ENCODE data around the gene SPEG.

SPEG gene

DNA sequence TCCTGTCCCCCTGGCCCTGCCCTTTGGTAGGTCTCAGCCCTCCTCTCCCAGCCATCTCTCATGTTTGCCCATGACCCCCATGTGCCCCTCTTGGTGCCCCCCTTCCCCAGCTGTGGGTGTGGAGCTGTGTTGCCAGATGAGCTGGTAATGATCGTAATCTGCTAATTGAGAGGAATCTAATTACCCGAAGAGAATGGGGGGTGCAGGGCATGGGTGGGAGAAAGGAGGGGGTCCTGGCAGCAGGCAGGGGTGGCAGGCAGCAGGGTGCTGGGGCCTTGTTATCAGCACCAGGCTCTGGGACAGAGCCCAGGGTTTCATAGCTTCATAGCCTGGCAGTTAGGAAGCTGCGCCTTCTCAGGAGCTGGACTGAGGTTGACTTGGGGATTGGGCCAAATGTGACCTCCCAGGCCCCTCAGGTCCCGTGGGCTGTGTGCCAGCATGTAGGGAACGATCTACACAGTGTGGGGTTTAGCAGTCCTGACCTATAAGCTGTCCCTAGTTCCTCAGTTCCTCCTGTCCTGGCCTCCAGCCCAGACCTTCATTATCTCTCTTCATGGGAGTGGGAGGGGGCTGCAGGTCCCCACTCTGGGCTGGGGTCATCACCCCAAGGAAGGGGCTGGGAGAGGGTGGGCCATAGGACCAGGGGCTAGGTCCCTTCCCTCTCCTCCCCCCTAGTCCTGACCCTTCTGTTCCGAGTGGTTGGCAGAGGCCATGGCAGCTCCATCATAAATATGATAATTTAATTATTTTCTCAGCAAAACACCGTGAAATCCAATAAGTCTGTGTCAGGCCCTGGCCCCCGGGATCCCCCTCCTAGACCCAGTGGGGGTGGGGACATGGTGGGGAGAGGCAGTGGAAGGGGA is 73.2 kb downstream of the SPEG start:
- Histone ChIP-seq H3K36me3 (ENCODE audit: insufficient read depth, low read depth, low read length) (peaks cover 10% of the 10 kb centered on the region; the same call in 1 of the 2 replicates), H3K27me3 (ENCODE audit: insufficient read depth, low read length) (peaks cover 30% of the 10 kb centered on the region), H3K9ac (ENCODE audit: low read depth, low read length) (peak overlapping the region; percentile 69; the same call in 1 of the 2 replicates), H3K4me3 (ENCODE audit: low read length) (peak overlapping the region; percentile 37; the same call in 1 of the 2 replicates), H3K27ac (ENCODE audit: low read length) (peak overlapping the region; percentile 97), H3K4me1 (ENCODE audit: insufficient read depth, low read length) (peaks cover 33% of the 10 kb centered on the region; the same call in 1 of the 2 replicates), H3K9me3 (ENCODE audit: insufficient read depth, low read depth, low read length) (no peaks in the 10 kb centered on the region)

DNA sequence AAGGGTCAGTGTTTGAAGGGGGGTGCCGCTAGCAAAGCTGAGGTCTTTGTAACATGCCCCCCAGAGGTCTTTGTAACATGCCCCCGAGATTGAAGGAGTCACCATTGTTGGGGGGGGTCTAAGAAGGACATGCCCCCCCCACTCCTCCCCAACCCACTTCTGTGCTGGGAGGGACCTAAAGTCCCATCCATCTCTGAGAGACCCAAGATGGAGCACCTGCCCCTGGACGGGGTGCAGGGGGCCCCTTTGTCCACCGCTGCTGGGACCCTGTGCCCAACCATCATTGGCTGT is 73.7 kb downstream of the SPEG start:
- H3K36me3 ChIP-seq (ENCODE audit: insufficient read depth, low read depth, low read length): peaks cover 10% of the 10 kb centered on the region; the same call in 1 of the 2 replicates
- peaks cover 36% of the 10 kb centered on the region; the same call in 1 of the 2 replicates for H3K4me1 ChIP-seq (ENCODE audit: insufficient read depth, low read length)
- H3K9ac ChIP-seq (ENCODE audit: low read depth, low read length): no peak overlapping the region
- H3K4me3 ChIP-seq (ENCODE audit: low read length): no peak overlapping the region
- H3K27me3 ChIP-seq (ENCODE audit: insufficient read depth, low read length): peaks cover 35% of the 10 kb centered on the region
- H3K9me3 ChIP-seq (ENCODE audit: insufficient read depth, low read depth, low read length): no peaks in the 10 kb centered on the region
- H3K27ac ChIP-seq (ENCODE audit: low read length): no peak overlapping the region

DNA sequence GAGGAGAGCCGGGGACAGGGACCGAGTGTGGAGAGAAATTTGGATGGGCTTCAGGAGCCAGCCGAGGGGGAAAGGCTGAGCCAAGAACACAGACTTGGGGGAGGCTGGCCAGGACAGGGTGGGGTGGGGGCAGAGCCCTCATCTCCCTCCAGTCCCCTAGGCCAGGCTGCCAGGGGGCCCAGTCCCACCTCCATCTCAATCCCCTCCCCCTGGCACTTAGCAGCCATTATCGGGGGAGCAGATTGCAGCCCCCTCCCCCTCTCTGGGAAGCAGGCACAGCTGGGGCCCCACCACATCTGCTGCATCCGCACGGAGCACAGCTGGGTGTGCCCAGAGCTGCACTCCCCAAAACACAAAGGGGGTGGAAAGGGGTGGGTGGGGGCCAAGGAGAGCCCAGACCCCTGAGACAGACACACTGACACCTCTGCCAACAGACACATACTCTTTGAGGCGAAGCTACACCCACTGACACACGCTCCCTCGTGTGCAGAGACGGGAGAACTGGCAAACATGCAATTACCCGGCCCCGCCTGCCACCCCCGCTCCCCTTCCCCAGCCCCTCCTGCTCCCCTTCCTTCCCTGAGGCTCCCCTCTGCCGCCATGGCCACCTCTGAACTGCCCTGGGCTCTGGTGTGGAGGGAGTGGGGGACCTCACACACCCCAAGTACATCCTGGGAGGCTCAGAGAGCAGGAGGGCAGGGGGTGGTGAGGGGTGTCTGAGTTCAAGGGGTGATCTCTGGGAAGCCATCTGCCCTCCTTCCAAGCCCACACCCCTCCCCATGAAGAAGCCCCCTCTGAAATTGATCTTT is 74.5 kb downstream of the SPEG start:
- H3K27ac ChIP-seq (ENCODE audit: low read length): no peak overlapping the region
- H3K4me1 ChIP-seq (ENCODE audit: insufficient read depth, low read length): peaks cover 37% of the 10 kb centered on the region; the same call in 1 of the 2 replicates
- H3K9ac ChIP-seq (ENCODE audit: low read depth, low read length): peak overlapping the region; percentile 42; the same call in 1 of the 2 replicates

DNA sequence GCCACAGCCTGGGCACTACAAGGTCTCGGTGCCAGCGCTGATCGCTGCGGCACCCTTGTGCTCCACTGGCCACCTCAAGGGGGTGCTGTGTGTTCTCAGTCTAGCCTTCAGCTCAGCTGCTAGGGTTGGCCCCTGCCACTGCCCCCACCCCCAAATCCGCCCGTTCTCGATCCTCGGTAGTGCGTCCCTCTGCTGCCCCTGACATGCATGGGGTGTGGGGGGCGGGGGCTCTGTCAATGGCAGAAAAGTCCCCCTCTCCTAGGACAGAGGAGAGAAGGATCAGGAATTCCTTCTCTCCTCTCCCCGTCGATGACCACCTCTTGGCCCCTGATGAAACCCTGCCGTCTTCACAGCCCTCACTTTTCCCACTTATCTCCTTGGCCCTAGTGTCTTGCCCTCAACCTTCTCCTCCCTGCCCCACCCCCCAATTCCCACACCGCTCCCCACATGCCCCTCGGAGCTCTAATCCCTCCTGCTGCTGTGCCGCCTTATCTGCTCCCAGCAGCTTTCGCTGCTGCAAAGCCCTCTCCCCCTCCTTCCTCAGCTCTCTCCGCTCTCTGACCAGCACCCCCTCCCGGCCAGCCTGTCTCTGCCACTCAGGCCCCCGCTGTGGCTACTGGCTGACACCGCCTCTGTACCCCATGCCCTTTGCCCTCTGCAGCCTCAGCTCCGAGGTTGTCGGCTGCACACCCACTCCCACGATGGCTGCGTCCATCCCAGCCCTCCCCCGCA is 75.3 kb downstream of the SPEG start:
- Histone ChIP-seq H3K4me1 (ENCODE audit: insufficient read depth, low read length) (peaks cover 37% of the 10 kb centered on the region; the same call in 1 of the 2 replicates), H3K9me3 (ENCODE audit: insufficient read depth, low read depth, low read length) (no peaks in the 10 kb centered on the region), H3K4me3 (ENCODE audit: low read length) (peak overlapping the region; percentile 68), H3K27ac (ENCODE audit: low read length) (no peak overlapping the region), H3K9ac (ENCODE audit: low read depth, low read length) (peak overlapping the region; percentile 42; the same call in 1 of the 2 replicates), H3K36me3 (ENCODE audit: insufficient read depth, low read depth, low read length) (no peaks in the 10 kb centered on the region; the same call in 1 of the 2 replicates), H3K27me3 (ENCODE audit: insufficient read depth, low read length) (peaks cover 51% of the 10 kb centered on the region)

More for the DNA sequence above, 74.5 kb downstream of the SPEG start:
- Histone ChIP-seq H3K4me3 (ENCODE audit: low read length) (peak overlapping the region; percentile 68; the same call in 1 of the 2 replicates), H3K9me3 (ENCODE audit: insufficient read depth, low read depth, low read length) (no peaks in the 10 kb centered on the region), H3K27me3 (ENCODE audit: insufficient read depth, low read length) (peaks cover 43% of the 10 kb centered on the region), H3K36me3 (ENCODE audit: insufficient read depth, low read depth, low read length) (peaks cover 4% of the 10 kb centered on the region; the same call in 1 of the 2 replicates)

DNA sequence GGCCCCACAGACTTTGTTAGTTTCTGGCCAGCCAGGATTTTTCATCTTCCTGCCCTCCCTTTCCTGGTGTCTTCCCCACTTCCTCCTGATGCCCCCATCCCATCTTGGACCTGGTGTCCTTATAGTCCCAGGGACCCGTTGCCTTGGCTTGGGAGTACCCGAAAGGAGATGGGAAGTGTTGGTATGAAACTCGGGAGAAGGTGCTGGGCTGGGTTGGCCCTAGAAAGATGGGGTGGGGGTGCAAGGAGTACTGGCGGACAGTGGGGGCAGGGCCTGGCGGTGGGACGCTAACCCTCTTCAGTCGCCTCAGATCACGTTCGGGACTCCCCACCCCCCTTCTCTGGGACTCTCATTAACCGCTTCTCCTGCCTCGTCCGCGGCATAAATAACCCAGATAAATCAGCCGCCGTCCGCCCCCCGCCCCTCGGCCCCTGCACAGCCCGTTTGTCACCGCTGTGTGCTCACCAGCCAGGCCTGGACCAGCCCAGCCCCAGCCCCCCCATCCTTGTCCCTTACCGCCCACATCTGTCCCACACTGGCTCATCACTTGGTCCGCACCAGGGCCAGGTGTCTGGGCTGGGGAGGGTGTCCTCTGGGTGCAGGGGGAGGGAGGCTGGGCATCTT is 76.0 kb downstream of the SPEG start:
- peak overlapping the region; percentile 68; the same call in 1 of the 2 replicates for H3K4me3 ChIP-seq (ENCODE audit: low read length)
- H3K4me1 ChIP-seq (ENCODE audit: insufficient read depth, low read length): peaks cover 37% of the 10 kb centered on the region; the same call in 1 of the 2 replicates
- no peak overlapping the region for H3K9ac ChIP-seq (ENCODE audit: low read depth, low read length)
- H3K36me3 ChIP-seq (ENCODE audit: insufficient read depth, low read depth, low read length): no peaks in the 10 kb centered on the region
- no peak overlapping the region for H3K27ac ChIP-seq (ENCODE audit: low read length)
- no peaks in the 10 kb centered on the region for H3K9me3 ChIP-seq (ENCODE audit: insufficient read depth, low read depth, low read length)
- peaks cover 58% of the 10 kb centered on the region for H3K27me3 ChIP-seq (ENCODE audit: insufficient read depth, low read length)

DNA sequence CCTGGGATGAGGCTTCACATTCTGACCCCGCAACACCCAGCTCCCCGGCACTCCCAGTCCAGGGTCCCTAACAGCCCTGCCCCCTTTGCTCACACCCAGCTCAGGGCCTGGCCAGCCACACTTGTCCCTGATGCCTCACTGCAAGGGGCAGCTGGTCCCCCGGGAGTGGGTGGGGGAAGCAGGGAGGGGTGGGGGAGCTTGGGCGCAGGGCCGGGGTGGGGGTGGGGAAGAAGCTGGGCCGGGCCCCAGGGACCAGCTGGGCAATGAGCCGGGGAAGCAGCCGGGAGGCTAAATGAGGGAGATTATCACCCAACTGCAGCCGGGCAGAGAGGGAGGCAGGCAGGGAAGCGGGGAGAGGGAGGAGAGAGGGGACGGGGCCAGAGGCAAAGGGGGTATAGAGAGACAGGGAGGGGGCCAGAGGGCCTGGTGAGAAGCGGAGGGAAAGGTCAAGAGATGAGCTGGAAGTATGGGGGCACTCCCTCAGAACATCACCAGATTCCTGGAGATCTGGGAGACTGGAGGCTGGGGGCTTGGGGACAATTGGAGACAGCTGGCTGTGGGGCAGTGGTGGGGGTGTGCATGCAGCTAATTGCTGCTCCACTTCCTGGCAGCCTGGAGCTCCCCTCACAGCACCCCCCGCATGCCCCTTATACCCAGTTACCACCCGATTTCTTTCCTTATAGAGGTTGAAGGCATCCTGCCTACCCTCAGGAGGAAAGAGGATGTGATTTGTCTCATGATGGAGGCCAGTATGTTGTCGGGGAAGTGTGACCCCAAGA is 77.1 kb downstream of the SPEG start:
- Histone ChIP-seq H3K27me3 (ENCODE audit: insufficient read depth, low read length) (peaks cover 69% of the 10 kb centered on the region), H3K4me1 (ENCODE audit: insufficient read depth, low read length) (peaks cover 31% of the 10 kb centered on the region; the same call in 1 of the 2 replicates), H3K36me3 (ENCODE audit: insufficient read depth, low read depth, low read length) (no peaks in the 10 kb centered on the region), H3K9ac (ENCODE audit: low read depth, low read length) (no peak overlapping the region), H3K4me3 (ENCODE audit: low read length) (no peak overlapping the region), H3K9me3 (ENCODE audit: insufficient read depth, low read depth, low read length) (no peaks in the 10 kb centered on the region), H3K27ac (ENCODE audit: low read length) (no peak overlapping the region)

DNA sequence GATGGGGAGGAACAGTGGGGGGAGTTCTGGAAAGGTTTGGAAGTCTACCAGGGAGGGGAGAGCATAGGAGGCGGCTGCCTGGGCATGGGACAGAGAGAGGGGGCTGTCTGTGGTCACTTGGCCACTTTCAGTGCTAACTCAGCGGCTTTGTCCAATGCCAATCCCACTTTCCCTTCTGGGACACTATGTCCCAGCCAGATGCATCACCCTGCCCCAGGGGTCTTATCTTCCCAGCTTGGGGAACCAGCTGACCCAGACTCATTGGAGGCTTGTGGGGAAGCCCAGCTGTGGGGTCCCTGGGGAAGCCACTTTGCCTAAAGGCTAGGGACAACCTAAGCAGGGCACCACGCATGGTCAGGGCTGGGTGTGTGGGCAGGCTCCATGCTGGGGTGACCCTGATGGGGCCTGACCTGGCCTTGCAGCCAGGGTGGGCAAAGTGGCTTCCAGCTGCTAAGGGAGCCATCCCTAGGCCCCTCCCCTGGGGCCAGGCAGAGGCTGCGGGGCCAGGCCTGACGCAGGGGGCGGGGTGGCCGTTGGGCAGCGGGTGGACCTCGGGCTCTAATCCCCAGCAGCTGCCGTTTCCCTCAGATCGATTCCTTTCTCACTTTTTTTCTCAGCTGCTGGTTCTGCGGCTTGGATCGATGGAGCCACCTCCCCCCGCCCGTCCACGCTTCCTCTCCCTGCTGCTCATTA is 78.0 kb downstream of the SPEG start:
- Histone ChIP-seq H3K27ac (ENCODE audit: low read length) (no peak overlapping the region), H3K9ac (ENCODE audit: low read depth, low read length) (no peak overlapping the region)

DNA sequence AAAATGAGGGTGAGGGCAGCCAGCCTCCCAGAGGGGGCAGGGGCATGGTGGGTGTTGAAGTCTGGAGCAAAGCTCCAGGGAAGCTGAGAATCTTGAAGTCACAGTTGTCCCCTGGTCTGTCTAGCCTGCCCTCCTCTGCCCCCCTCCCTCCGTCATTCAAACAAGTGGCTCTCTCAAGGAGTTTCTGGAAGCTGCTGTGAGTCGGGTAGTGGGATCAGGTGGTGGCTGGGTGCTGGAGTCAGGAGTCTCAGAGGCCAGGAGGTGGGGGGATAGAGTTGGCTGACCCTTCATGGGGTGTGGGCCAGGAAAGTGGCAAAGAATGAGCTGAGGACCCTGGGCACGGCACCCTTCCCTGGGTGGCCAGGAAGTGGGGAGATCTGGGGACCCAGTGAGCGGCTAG is 79.1 kb downstream of the SPEG start:
- Histone ChIP-seq H3K36me3 (ENCODE audit: insufficient read depth, low read depth, low read length) (no peaks in the 10 kb centered on the region), H3K27me3 (ENCODE audit: insufficient read depth, low read length) (peaks cover 88% of the 10 kb centered on the region), H3K4me1 (ENCODE audit: insufficient read depth, low read length) (peaks cover 18% of the 10 kb centered on the region; the same call in 1 of the 2 replicates), H3K27ac (ENCODE audit: low read length) (no peak overlapping the region), H3K9ac (ENCODE audit: low read depth, low read length) (no peak overlapping the region; the same call in 1 of the 2 replicates), H3K9me3 (ENCODE audit: insufficient read depth, low read depth, low read length) (no peaks in the 10 kb centered on the region), H3K4me3 (ENCODE audit: low read length) (peak overlapping the region; percentile 29; the same call in 1 of the 2 replicates)

More for the DNA sequence above, 78.0 kb downstream of the SPEG start:
- peaks cover 78% of the 10 kb centered on the region for H3K27me3 ChIP-seq (ENCODE audit: insufficient read depth, low read length)
- peaks cover 23% of the 10 kb centered on the region; the same call in 1 of the 2 replicates for H3K4me1 ChIP-seq (ENCODE audit: insufficient read depth, low read length)
- H3K36me3 ChIP-seq (ENCODE audit: insufficient read depth, low read depth, low read length): no peaks in the 10 kb centered on the region
- H3K9me3 ChIP-seq (ENCODE audit: insufficient read depth, low read depth, low read length): no peaks in the 10 kb centered on the region
- no peak overlapping the region for H3K4me3 ChIP-seq (ENCODE audit: low read length)

DNA sequence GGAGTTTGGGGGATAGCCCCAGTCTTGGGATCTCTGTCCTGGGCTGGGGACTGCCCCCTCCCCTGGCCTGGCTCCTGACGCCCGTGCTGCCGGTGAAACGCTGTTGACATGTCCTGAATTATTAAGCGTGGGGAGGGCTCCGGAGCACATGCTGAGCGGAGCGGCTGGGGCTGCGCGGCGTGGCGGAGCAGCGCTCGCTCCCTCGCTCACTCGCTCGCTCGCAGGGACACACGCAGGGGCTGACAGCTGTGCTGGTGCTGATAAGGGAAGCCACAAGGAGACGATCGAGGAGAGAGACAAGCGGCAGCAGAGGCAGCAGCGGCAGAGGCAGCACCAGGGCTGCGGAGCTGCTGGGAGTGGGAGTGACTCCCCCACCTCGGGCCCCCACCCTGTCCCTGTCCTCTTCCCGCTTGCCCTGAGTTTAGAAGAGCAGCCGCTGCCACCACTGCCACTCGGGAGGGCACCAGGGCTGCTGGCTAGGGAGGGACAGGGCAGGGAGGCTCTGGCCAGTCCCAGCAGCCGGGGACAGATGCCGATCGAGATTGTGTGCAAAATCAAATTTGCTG is 79.6 kb downstream of the SPEG start, which contains the start of gene ASIC4:
Gene ASIC4 (plus strand): TSS at position 287 of the 566 bp plus-strand sequence. CDS start 243 bp downstream, at position 530.
- Histone ChIP-seq H3K27me3 (ENCODE audit: insufficient read depth, low read length) (peaks cover 88% of the 10 kb centered on the region), H3K9me3 (ENCODE audit: insufficient read depth, low read depth, low read length) (no peaks in the 10 kb centered on the region), H3K9ac (ENCODE audit: low read depth, low read length) (no peak within 1 kb of the TSS; the same call in 1 of the 2 replicates), H3K27ac (ENCODE audit: low read length) (no peak within 1 kb of the TSS), H3K4me1 (ENCODE audit: insufficient read depth, low read length) (peaks cover 15% of the 10 kb centered on the region; the same call in 1 of the 2 replicates), H3K4me3 (ENCODE audit: low read length) (peak within 1 kb of the TSS; percentile 29; the same call in 1 of the 2 replicates), H3K36me3 (ENCODE audit: insufficient read depth, low read depth, low read length) (no peaks in the 10 kb centered on the region)

Measured in iPS-20b (cell line).